Type B pancreatic cell (in vitro differentiated cells): ENCODE measurements around the gene TMEM255B. TPM values are rescaled to one million over a fixed set of nuclear protein-coding genes. Genes with fewer than 3 reads are reported as not detected.
"Not testable (repeated sequence)": the region's sequence is repeated elsewhere in the genome, so short reads cannot be mapped to it uniquely, and the experiment has no call there.

ENCODE experiments used
- DNase-seq: peaks from one replicate; pipeline ENCODE4 v3.0.0; 2021; ENCODE audit warnings: mixed read lengths; ENCODE audit not compliant: unreplicated experiment; ENCODE audit errors: extremely low spot score
- H3K27ac Mint-ChIP-seq: 2 replicates; pipeline ENCODE4 v1.8.0; 2021; ENCODE audit warnings: mild to moderate bottlenecking, mixed read lengths
- H3K27me3 Mint-ChIP-seq: 2 replicates; pipeline ENCODE4 v1.8.0; 2021; ENCODE audit warnings: mixed read lengths
- H3K36me3 Mint-ChIP-seq: 2 replicates; pipeline ENCODE4 v1.8.0; 2021; ENCODE audit warnings: mixed read lengths
- H3K4me1 Mint-ChIP-seq: one replicate; pipeline ENCODE4 v1.8.0; 2021; ENCODE audit warnings: mixed read lengths; ENCODE audit not compliant: unreplicated experiment
- H3K4me3 Mint-ChIP-seq: 2 replicates; pipeline ENCODE4 v1.8.0; 2021; ENCODE audit warnings: mild to moderate bottlenecking, mixed read lengths
- H3K9me3 Mint-ChIP-seq: 2 replicates; pipeline ENCODE4 v1.8.0; 2021; ENCODE audit warnings: mixed read lengths
- long read RNA-seq: library from polyadenylated mRNA; unstranded; transcript quantifications from one replicate; pipeline ENCODE4 v2.0.0, GENCODE V29; 2020
- total RNA-seq: library from RNA; stranded (reverse); gene quantifications from 2 replicates; pipeline ENCODE4 v1.2.1, GENCODE V29; 2021; ENCODE audit warnings: low replicate concordance
- TF ChIP-seq, protein P1 (sequence below): fragments of 200-600 bp; sonication (generic); conservative IDR thresholded peaks from 2 replicates; pipeline ENCODE4 v1.5.0; 2021; ENCODE audit warnings: antibody characterized with exemption, mild to moderate bottlenecking

TMEM255B gene
- 0.92 and 1.9 TPM in 2 replicates for total RNA-seq
- long read RNA-seq, full-length matches to known transcripts, result 1 of 1 reads
- long read RNA-seq, partial matches to known transcripts, result 0 of 1 reads
- long read RNA-seq, other reads (novel, unspliced or antisense), result 0 of 1 reads

- peaks cover 6% of the 10 kb centered on the region for H3K4me1 Mint-ChIP-seq
- no peak within 1 kb of the TSS for H3K27ac Mint-ChIP-seq
- DNase-seq, result peak; percentile 82
- TF ChIP-seq, protein P1, sequence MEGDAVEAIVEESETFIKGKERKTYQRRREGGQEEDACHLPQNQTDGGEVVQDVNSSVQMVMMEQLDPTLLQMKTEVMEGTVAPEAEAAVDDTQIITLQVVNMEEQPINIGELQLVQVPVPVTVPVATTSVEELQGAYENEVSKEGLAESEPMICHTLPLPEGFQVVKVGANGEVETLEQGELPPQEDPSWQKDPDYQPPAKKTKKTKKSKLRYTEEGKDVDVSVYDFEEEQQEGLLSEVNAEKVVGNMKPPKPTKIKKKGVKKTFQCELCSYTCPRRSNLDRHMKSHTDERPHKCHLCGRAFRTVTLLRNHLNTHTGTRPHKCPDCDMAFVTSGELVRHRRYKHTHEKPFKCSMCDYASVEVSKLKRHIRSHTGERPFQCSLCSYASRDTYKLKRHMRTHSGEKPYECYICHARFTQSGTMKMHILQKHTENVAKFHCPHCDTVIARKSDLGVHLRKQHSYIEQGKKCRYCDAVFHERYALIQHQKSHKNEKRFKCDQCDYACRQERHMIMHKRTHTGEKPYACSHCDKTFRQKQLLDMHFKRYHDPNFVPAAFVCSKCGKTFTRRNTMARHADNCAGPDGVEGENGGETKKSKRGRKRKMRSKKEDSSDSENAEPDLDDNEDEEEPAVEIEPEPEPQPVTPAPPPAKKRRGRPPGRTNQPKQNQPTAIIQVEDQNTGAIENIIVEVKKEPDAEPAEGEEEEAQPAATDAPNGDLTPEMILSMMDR, result peak; percentile 59
- peaks cover 4% of the 10 kb centered on the region for H3K36me3 Mint-ChIP-seq
- H3K9me3 Mint-ChIP-seq, result no peaks in the 10 kb centered on the region
- peak within 1 kb of the TSS; percentile 92 for H3K4me3 Mint-ChIP-seq
- H3K27me3 Mint-ChIP-seq, result peaks cover 59% of the 10 kb centered on the region
These were observed at the start of gene TMEM255B for GRCh38 chr13:113758651-113759524. Gene TMEM255B (plus strand): TSS chr13:113759226. CDS start chr13:113759270, 44 bp downstream.

GRCh38 chr13:113722921-113723320 is 36.1 kb upstream of the TMEM255B start:
- H3K9me3 Mint-ChIP-seq, result no peaks in the 10 kb centered on the region
- H3K27ac Mint-ChIP-seq, result no peak overlapping the region
- no peaks in the 10 kb centered on the region for H3K27me3 Mint-ChIP-seq
- DNase-seq, result no peak
- peak overlapping the region; percentile 70 for H3K4me3 Mint-ChIP-seq
- no peaks in the 10 kb centered on the region for H3K36me3 Mint-ChIP-seq
- no peaks in the 10 kb centered on the region for H3K4me1 Mint-ChIP-seq
- TF ChIP-seq, protein P1, result no peak

- H3K4me3 Mint-ChIP-seq, result peak overlapping the region; percentile 70
- H3K4me1 Mint-ChIP-seq, result no peaks in the 10 kb centered on the region
- no peak for DNase-seq
- no peaks in the 10 kb centered on the region for H3K9me3 Mint-ChIP-seq
- H3K27me3 Mint-ChIP-seq, result no peaks in the 10 kb centered on the region
- H3K27ac Mint-ChIP-seq, result no peak overlapping the region
- TF ChIP-seq, protein P1, result no peak
- H3K36me3 Mint-ChIP-seq, result no peaks in the 10 kb centered on the region
These were observed 35.5 kb upstream of the TMEM255B start for GRCh38 chr13:113723410-113724015.

- Mint-ChIP-seq H3K4me1 (no peaks in the 10 kb centered on the region), H3K4me3 (peak overlapping the region; percentile 85), H3K27ac (peak overlapping the region; percentile 71), H3K36me3 (no peaks in the 10 kb centered on the region), H3K9me3 (no peaks in the 10 kb centered on the region), H3K27me3 (peaks cover 3% of the 10 kb centered on the region)
- no peak for DNase-seq
- TF ChIP-seq, protein P1, result no peak
These were observed 34.8 kb upstream of the TMEM255B start for GRCh38 chr13:113724016-113724758.

DNA sequence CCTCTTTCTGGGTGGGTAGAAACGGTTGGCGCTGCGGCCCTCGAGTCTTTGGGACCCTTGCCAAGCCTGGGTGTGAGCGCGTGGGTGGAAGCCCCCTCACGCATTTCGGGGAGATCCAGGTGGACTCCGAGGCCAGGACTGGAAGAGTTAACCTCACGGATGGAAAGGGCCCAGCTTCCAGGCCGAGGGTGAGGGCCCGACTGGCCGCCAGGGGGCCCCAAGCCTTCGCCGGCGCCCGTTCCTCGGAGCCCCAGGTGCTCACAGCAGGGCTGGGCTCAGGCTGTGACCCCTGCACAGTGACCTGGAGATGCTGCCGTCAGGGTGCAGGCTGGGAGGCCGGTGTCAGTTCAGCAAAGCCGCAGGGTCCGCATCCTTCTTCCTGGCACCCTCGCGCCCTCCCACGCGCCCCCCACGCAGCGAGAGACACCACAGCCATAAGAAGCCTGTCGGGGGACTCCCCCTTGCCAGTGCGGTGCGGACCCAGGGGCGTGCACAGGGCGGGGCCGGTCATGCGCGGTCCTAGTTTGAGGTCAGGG is 34.2 kb upstream of the TMEM255B start:
- DNase-seq, result no peak
- TF ChIP-seq, protein P1, result peak; percentile 90
- H3K4me3 Mint-ChIP-seq, result peak overlapping the region; percentile 85
- H3K27ac Mint-ChIP-seq, result peak overlapping the region; percentile 71
- peaks cover 4% of the 10 kb centered on the region for H3K27me3 Mint-ChIP-seq
- no peaks in the 10 kb centered on the region for H3K36me3 Mint-ChIP-seq
- no peaks in the 10 kb centered on the region for H3K9me3 Mint-ChIP-seq
- no peaks in the 10 kb centered on the region for H3K4me1 Mint-ChIP-seq

- not testable (repeated sequence) for H3K4me1 Mint-ChIP-seq, H3K9me3 Mint-ChIP-seq, H3K36me3 Mint-ChIP-seq, H3K27ac Mint-ChIP-seq, DNase-seq, H3K27me3 Mint-ChIP-seq
- peak overlapping the region; percentile 85 for H3K4me3 Mint-ChIP-seq
These were observed 33.5 kb upstream of the TMEM255B start for GRCh38 chr13:113725329-113726105.

DNA sequence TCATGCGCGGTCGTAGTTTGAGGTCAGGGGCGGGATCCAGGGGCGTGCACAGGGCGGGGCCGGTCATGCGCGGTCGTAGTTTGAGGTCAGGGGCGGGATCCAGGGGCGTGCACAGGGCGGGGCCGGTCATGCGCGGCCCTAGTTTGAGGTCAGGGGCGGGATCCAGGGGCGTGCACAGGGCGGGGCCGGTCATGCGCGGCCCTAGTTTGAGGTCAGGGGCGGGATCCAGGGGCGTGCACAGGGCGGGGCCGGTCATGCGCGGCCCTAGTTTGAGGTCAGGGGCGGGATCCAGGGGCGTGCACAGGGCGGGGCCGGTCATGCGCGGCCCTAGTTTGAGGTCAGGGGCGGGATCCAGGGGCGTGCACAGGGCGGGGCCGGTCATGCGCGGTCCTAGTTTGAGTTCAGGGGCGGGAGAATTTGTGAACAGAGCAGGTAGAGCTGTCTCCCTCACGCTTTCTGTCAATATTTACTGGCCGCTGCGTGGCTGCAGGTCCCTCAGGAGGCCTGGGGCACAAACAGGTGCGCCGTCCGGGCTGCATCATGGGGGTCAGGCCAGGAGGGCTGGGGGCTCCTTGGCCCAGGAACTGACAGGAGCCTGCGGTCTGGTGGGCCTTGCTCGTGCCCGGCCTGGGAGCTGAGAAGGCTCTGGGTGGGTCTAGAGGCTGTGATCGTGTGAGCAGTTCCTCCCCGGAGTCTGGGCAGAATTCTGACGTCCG is 32.8 kb upstream of the TMEM255B start:
- DNase-seq, H3K27me3 Mint-ChIP-seq, H3K9me3 Mint-ChIP-seq, H3K36me3 Mint-ChIP-seq, H3K4me1 Mint-ChIP-seq, H3K27ac Mint-ChIP-seq: not testable (repeated sequence)
- peak overlapping the region; percentile 65 for H3K4me3 Mint-ChIP-seq
